Karpas-422 (cell line): ENCODE measurements around the gene B4GALT1. TPM values are rescaled to one million over a fixed set of nuclear protein-coding genes. Genes with fewer than 3 reads are reported as not detected.

Experiments
- DNase-seq: peaks from one replicate; pipeline ENCODE4 v3.0.0-alpha.2; 2015
- H2AFZ ChIP-seq: fragments of 200-600 bp; sonication (generic); 2 replicates; pipeline ENCODE4 v1.6.1; 2014; ENCODE audit warnings: antibody characterized with exemption, low read length, mixed read lengths
- H3K27ac ChIP-seq: fragments of 200-600 bp; sonication (generic); 2 replicates; pipeline ENCODE4 v1.5.1; 2014; ENCODE audit warnings: mild to moderate bottlenecking, low read length, moderate library complexity
- H3K27me3 ChIP-seq: fragments of 200-600 bp; sonication (generic); 2 replicates; pipeline ENCODE4 v1.6.1; 2014; ENCODE audit warnings: low read length, mixed read lengths
- H3K36me3 ChIP-seq: fragments of 200-600 bp; sonication (generic); 2 replicates; pipeline ENCODE4 v1.6.1; 2014; ENCODE audit warnings: low read length, mixed read lengths; ENCODE audit not compliant: insufficient read depth
- H3K4me1 ChIP-seq: fragments of 200-600 bp; sonication (generic); 2 replicates; pipeline ENCODE4 v1.6.1; 2014; ENCODE audit warnings: mild to moderate bottlenecking, low read length, mixed read lengths
- H3K4me2 ChIP-seq: fragments of 200-600 bp; sonication (generic); 2 replicates; pipeline ENCODE4 v1.6.1; 2014; ENCODE audit warnings: low read length, low read depth, mild to moderate bottlenecking; ENCODE audit not compliant: poor library complexity, severe bottlenecking
- H3K4me3 ChIP-seq: fragments of 200-600 bp; sonication (generic); 2 replicates; pipeline ENCODE4 v1.5.1; 2014; ENCODE audit warnings: mild to moderate bottlenecking, antibody characterized with exemption, low read length, mixed read lengths
- H3K79me2 ChIP-seq: fragments of 200-600 bp; sonication (generic); 2 replicates; pipeline ENCODE4 v1.6.1; 2014; ENCODE audit warnings: mild to moderate bottlenecking, low read length, mixed read lengths
- H3K9ac ChIP-seq: fragments of 200-600 bp; sonication (generic); 2 replicates; pipeline ENCODE4 v1.6.0; 2014; ENCODE audit warnings: low read length
- H3K9me2 ChIP-seq: fragments of 200-600 bp; sonication (generic), shearing (Covaris generic); replicated peaks from 2 replicates; pipeline ENCODE4 v1.6.0; 2014; ENCODE audit warnings: mild to moderate bottlenecking, low read length, moderate library complexity; ENCODE audit not compliant: insufficient read depth
- H3K9me3 ChIP-seq: fragments of 300-700, 200-600 bp; sonication (generic); 2 replicates; pipeline ENCODE4 v1.6.1; 2014; ENCODE audit warnings: low read length, mixed read lengths
- H4K20me1 ChIP-seq: fragments of 200-600 bp; sonication (generic); 2 replicates; pipeline ENCODE4 v1.6.1; 2014; ENCODE audit warnings: mild to moderate bottlenecking, antibody characterized with exemption, low read length, low read depth; ENCODE audit not compliant: insufficient read depth
- total RNA-seq: library from RNA; depleted of rRNA; stranded (reverse); fragments of >200 nt; shearing (Covaris generic); gene quantifications from 2 replicates; pipeline ENCODE4 v1.2.3, GENCODE V29; 2014; ENCODE audit warnings: low replicate concordance

The B4GALT1 gene
- total RNA-seq, 1 experiment from 2014 or later, result 6.9 TPM

DNA sequence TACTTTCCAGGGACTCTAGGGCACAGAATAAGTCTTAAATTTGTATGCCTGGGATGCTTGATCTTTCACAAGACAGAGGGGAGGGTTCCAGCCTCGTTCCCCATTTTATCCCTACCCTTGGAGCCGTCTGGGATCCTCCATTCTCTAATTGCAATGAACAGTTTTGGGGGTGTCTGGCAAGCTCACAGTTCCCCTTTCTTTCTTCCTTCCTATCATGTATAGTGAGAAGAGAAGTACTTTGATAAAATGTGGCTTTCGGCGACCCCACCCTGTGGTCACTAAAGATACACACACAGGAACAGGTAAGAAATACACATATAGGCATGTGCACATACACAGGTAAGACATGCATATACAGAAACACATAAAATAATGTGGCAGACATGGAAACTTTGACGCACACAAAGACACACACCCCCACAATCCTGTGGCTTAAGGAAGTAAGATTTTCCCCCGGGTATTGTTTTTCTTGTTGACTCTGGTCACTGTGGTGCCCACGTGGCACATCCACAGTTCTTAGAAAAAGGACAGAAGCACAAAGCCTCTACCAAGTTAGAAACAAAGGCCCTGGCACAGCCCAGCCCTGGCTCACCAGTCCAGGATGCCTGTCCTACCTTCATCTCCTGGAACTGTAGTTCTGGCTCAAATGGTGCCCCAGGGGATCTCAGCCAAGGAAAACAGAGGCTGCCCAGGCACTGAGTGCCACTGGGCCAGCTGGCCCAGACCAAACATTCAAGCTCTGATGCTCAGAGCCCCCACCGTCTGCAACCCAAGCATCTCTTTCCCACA lies 84.4 kb downstream of the B4GALT1 start:
- H3K27ac ChIP-seq, result no peak overlapping the region
- H3K9me3 ChIP-seq, result no peaks in the 10 kb centered on the region
- H3K4me1 ChIP-seq, result peaks cover 5% of the 10 kb centered on the region
- H3K4me2 ChIP-seq, result no peak overlapping the region
- H3K27me3 ChIP-seq, result no peaks in the 10 kb centered on the region
- DNase-seq, result no peak
- H4K20me1 ChIP-seq, result no peaks in the 10 kb centered on the region
- H3K9ac ChIP-seq, result no peak overlapping the region
- H3K36me3 ChIP-seq, result no peaks in the 10 kb centered on the region
- no peak overlapping the region for H2AFZ ChIP-seq
- no peaks in the 10 kb centered on the region for H3K79me2 ChIP-seq
- no peaks in the 10 kb centered on the region for H3K9me2 ChIP-seq
- H3K4me3 ChIP-seq, result no peak overlapping the region

DNA sequence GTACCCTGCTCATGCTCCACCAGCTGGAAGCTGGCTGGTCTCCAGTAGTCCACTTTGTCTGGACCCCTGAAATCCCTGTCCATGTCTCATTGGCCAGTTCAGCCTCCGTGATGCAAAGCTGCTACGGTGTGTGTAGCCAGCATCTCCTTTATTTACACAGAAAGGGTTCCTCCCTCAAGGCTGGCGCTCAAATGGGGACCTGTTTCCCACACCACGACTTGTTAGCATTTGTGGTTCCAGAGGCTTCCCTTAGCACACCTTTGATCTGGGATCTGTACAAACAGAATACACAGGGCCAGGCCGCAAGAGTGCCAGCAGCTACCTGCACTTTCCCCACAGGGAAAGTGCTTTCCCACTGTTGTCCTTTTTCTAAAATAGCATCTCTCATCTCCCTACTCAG lies 85.0 kb downstream of the B4GALT1 start:
- Histone ChIP-seq H3K4me2 (no peak overlapping the region), H2AFZ (no peak overlapping the region), H3K9ac (no peak overlapping the region), H3K4me3 (no peak overlapping the region), H3K27me3 (no peaks in the 10 kb centered on the region), H4K20me1 (no peaks in the 10 kb centered on the region), H3K4me1 (peaks cover 6% of the 10 kb centered on the region), H3K36me3 (no peaks in the 10 kb centered on the region), H3K9me2 (no peaks in the 10 kb centered on the region), H3K79me2 (no peaks in the 10 kb centered on the region), H3K9me3 (no peaks in the 10 kb centered on the region), H3K27ac (no peak overlapping the region)
- DNase-seq, result no peak

DNA sequence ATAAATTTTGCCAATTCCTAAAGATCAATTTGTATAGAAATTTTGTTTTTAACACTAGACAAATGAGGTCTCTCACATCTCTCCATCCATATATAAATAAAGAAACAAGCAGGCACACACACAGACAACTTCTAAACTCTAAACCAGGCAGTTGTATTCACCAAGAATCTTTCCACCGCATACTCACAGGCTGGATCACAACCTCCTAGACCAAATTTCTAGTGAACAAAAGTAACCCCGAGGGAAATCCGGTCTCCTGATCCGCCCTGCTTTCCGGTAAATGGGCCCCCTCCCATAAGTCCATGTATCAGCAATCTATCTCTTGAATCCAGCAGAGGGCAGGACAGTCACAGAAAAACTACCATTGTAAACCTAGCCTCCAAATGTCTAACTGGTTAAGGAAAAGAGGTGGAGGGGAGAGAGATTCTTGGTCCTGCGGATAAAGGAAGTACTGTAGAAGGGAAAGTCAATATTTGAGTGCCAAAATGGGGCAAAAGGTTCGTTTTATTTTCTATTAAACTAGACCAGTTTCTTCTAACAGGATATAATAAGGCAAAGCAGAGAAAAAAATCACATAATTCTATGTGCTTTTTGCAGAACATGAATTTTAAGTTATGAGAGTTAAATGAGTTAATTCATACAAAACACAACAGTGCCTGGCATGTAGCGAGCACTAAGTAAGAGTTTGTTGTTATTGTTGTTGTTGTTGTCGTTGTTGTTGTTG lies 85.8 kb downstream of the B4GALT1 start:
- H3K9ac ChIP-seq, result no peak overlapping the region
- no peaks in the 10 kb centered on the region for H3K9me3 ChIP-seq
- no peaks in the 10 kb centered on the region for H4K20me1 ChIP-seq
- no peaks in the 10 kb centered on the region for H3K9me2 ChIP-seq
- peak; percentile 83 for DNase-seq
- H3K79me2 ChIP-seq, result peaks cover 2% of the 10 kb centered on the region
- H3K4me1 ChIP-seq, result peaks cover 9% of the 10 kb centered on the region
- no peak overlapping the region for H3K27ac ChIP-seq
- no peaks in the 10 kb centered on the region for H3K27me3 ChIP-seq
- H3K36me3 ChIP-seq, result no peaks in the 10 kb centered on the region
- peak overlapping the region; percentile 6 for H3K4me2 ChIP-seq
- H3K4me3 ChIP-seq, result no peak overlapping the region
- no peak overlapping the region for H2AFZ ChIP-seq

DNA sequence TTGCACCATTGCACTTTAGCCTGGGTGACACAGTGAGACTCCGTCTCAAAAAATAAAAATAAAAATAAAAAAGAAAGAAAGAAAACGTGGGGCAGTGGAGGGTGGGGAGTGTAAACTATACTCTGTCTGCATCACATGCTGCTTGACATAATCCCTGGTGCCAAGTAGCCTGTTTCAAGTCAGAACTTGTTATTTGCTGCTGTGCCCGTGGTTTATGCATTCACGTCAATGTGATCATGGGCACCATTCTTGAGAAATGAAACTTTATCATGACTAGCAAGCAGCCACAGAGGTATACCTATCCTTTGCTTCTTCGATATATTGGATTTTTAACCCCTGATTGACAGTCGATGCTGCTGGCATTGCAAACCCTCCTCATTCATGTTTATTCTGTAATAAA lies 86.6 kb downstream of the B4GALT1 start:
- Histone ChIP-seq H3K9ac (no peak overlapping the region), H3K79me2 (peaks cover 10% of the 10 kb centered on the region), H2AFZ (no peak overlapping the region), H4K20me1 (0 out of 2 replicates have a peak, but pooled peaks cover 5% of the 10 kb centered on the region), H3K4me2 (no peak overlapping the region), H3K4me1 (peaks cover 12% of the 10 kb centered on the region), H3K27ac (no peak overlapping the region), H3K36me3 (no peaks in the 10 kb centered on the region), H3K27me3 (no peaks in the 10 kb centered on the region), H3K4me3 (no peak overlapping the region), H3K9me3 (no peaks in the 10 kb centered on the region), H3K9me2 (no peaks in the 10 kb centered on the region)
- DNase-seq, result no peak

DNA sequence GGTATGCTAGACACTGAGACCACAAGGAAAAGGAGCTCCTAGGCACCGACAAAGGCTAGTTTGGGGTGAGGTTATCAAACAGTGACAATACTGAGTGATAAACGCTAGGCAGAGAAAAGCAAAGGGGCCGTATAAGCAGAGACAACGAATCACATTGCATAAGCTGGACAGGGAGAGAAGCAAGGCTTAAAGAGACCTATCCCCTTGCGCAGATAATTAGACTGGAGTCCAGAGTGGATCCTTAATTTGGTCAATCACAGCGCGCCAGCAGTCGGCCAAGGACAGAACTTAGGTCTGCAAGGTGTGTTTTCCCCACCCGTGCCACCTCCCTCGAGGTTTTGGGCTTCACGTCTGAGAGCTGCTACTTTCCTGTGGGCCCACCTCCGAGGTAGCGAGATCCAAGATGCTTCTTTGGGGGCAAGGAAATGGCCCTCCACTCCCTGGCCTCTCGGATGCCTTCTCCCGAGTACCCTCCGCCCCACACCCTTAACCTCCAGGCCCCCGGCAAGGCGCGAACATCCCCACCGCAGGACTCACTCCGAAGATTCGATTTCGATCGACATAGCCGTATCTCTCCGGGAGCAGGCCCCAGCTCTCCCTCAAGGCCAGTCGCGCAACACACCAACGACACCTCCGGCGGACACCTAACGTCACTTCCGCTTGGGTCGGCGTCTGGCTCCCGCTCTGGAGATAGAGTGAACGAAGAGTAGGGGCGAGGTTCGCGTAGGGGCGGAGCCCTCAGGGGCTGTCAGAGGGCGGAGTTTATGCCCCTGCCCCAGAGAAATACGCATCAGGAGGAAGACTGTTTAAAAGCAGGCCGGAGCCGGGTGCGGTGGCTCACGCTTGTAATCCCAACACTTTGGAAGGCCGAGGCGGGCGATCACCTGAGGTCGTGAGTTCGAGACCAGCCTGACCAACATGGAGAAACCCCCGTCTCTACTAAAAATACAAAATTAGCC lies 90.8 kb downstream of the B4GALT1 start, which contains the start of gene SMU1:
Gene SMU1, minus strand, starts transcription at position 629 of the 959 bp plus-strand sequence. Its CDS starts 66 bp downstream, at position 563.
- Histone ChIP-seq H3K4me2 (peak within 1 kb of the TSS; percentile 91), H3K36me3 (peaks cover 18% of the 10 kb centered on the region), H3K79me2 (peaks cover 50% of the 10 kb centered on the region), H3K9me3 (no peaks in the 10 kb centered on the region), H3K9ac (peak within 1 kb of the TSS; percentile 81), H3K4me3 (peak within 1 kb of the TSS; percentile 90), H4K20me1 (0 out of 2 replicates have a peak, but pooled peaks cover 16% of the 10 kb centered on the region), H3K4me1 (peaks cover 24% of the 10 kb centered on the region), H3K27ac (peak within 1 kb of the TSS; percentile 40; the same call in 1 of the 2 replicates), H3K27me3 (no peaks in the 10 kb centered on the region), H2AFZ (peak within 1 kb of the TSS; percentile 72; the same call in 1 of the 2 replicates), H3K9me2 (no peaks in the 10 kb centered on the region)
- DNase-seq, result peak; percentile 98

DNA sequence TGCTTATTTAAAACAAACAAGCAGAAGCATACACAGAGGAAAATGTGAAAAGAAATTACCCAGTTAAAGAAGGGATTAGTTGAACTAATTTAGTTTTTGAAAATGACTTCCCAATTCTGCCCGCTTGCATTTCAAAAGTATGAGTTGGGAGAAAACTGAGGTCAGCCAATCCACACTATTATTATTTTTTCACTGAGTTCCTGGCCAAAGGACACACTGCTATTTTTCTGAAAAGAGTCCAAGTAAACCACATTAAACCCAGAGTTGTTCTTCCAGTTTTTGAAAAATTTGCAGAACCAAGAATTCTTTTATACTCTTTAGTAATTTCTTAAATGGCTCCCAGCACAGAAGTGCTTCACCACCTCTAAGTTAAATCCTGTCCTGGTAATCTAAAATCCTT lies 98.1 kb downstream of the B4GALT1 start:
- Histone ChIP-seq H3K27ac (no peak overlapping the region), H3K4me2 (no peak overlapping the region), H4K20me1 (0 out of 2 replicates have a peak, but pooled peaks cover 7% of the 10 kb centered on the region), H2AFZ (no peak overlapping the region), H3K27me3 (no peaks in the 10 kb centered on the region), H3K36me3 (peaks cover 39% of the 10 kb centered on the region), H3K9me2 (no peaks in the 10 kb centered on the region), H3K4me1 (peaks cover 14% of the 10 kb centered on the region), H3K9ac (no peak overlapping the region), H3K79me2 (peaks cover 44% of the 10 kb centered on the region), H3K4me3 (no peak overlapping the region), H3K9me3 (no peaks in the 10 kb centered on the region)
- DNase-seq, result no peak

DNA sequence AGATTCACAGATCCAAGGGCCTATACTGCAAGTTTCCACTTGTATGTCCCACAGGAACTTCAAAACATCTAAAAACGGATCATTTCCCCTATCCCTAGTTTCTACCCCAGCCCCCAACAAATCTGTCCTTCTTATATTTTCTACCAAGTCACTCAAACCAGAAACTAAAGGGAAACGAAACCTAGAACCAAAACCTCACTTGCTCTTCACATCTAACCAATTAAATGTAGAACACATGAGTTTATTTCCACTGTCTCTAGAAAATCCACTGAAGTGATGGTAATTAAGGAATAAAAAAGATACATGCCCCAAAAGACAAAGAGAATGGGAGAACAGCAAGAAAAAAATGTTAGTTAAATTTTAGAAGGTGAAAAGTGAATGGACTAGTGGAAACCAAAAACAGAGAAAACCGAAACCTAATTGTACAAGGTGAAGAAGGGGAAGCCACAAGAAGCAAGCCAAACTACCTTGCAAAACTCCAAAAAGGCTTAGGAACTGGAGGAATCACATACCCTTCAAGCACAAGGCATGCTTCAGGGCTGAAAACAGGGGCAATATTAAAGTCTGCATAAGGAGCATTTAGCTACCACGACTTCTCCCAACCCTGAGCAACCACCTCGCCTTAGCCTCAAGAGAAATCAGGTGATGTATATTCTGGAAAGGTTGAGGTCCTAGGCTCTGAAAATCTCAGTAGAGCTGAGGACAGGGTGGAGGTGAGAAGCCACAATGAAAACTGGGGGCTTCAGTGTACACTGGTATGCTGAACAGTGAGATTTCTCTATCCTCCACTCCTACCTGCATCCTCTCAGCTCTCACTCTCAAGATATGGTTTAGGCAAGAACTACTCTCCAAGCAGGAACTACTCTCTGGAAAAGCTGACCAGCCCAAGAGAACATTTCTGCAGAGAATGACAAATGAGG lies 101.7 kb downstream of the B4GALT1 start:
- Histone ChIP-seq H3K9me2 (no peaks in the 10 kb centered on the region), H3K27me3 (no peaks in the 10 kb centered on the region), H3K79me2 (peaks cover 12% of the 10 kb centered on the region), H3K36me3 (peaks cover 42% of the 10 kb centered on the region), H4K20me1 (no peaks in the 10 kb centered on the region), H3K4me1 (peaks cover 14% of the 10 kb centered on the region), H3K4me2 (peak overlapping the region; percentile 7), H3K9me3 (no peaks in the 10 kb centered on the region), H3K4me3 (no peak overlapping the region), H2AFZ (no peak overlapping the region), H3K9ac (peak overlapping the region; percentile 25; the same call in 1 of the 2 replicates), H3K27ac (peak overlapping the region; percentile 76)
- DNase-seq, result no peak
